Calu3 (cell line): ENCODE data around the gene RGS12. TPM values are rescaled to one million over a fixed set of nuclear protein-coding genes. Genes with fewer than 3 reads are reported as not detected.
"Not testable (repeated sequence)": the region's sequence is repeated elsewhere in the genome, so short reads cannot be mapped to it uniquely, and the experiment has no call there.

ENCODE experiments used
- BruUV-seq: library from RNA; stranded (reverse); fragments of 400-500 nt; replicated peaks from 2 replicates; lab custom pipeline; 2021; lab: Mats Ljungman, UMichigan
- CTCF ChIA-PET: fragments of 300-600 bp; sonication (Branson Sonifier 250); formaldehyde crosslinking; loops from one replicate; lab custom pipeline; 2022; ENCODE audit warnings: antibody characterized with exemption; lab: Charles Lee
- DNase-seq: peaks from one replicate; pipeline ENCODE4 v3.0.0; 2022
- H3K27ac Mint-ChIP-seq: one replicate; pipeline ENCODE4 v1.8.0; 2022; ENCODE audit warnings: mixed read lengths; ENCODE audit not compliant: unreplicated experiment
- H3K27me3 Mint-ChIP-seq: one replicate; pipeline ENCODE4 v1.8.0; 2022; ENCODE audit warnings: mixed read lengths; ENCODE audit not compliant: unreplicated experiment
- H3K36me3 Mint-ChIP-seq: one replicate; pipeline ENCODE4 v1.8.0; 2022; ENCODE audit warnings: mild to moderate bottlenecking, moderate library complexity, mixed read lengths; ENCODE audit not compliant: insufficient read depth, unreplicated experiment
- H3K4me1 Mint-ChIP-seq: one replicate; pipeline ENCODE4 v1.8.0; 2022; ENCODE audit warnings: mild to moderate bottlenecking, low read depth, mixed read lengths; ENCODE audit not compliant: unreplicated experiment
- H3K4me3 Mint-ChIP-seq: one replicate; pipeline ENCODE4 v1.8.0; 2022; ENCODE audit warnings: mild to moderate bottlenecking, low read depth, moderate library complexity, mixed read lengths; ENCODE audit not compliant: unreplicated experiment
- H3K9me3 Mint-ChIP-seq: one replicate; pipeline ENCODE4 v1.8.0; 2022; ENCODE audit warnings: low read depth, mixed read lengths; ENCODE audit not compliant: unreplicated experiment
- intact Hi-C: fragments of 100-400 bp; cut with micrococcal nuclease; formaldehyde crosslinking; loops from one replicate; pipeline ENCODE4 v1.10.0; 2022; ENCODE audit not compliant: unreplicated experiment
- total RNA-seq: library from RNA; stranded (reverse); gene quantifications from 2 replicates; pipeline ENCODE4 v1.2.3, GENCODE V29; 2022
- TF ChIP-seq, protein P1 (sequence below): fragments of 200-600 bp; IDR thresholded peaks from one replicate; pipeline ENCODE4 v1.8.0; 2022; ENCODE audit warnings: antibody characterized with exemption; ENCODE audit not compliant: unreplicated experiment

The RGS12 gene
- total RNA-seq, 1 experiment from 2014 or later, result 13.9 TPM

DNA sequence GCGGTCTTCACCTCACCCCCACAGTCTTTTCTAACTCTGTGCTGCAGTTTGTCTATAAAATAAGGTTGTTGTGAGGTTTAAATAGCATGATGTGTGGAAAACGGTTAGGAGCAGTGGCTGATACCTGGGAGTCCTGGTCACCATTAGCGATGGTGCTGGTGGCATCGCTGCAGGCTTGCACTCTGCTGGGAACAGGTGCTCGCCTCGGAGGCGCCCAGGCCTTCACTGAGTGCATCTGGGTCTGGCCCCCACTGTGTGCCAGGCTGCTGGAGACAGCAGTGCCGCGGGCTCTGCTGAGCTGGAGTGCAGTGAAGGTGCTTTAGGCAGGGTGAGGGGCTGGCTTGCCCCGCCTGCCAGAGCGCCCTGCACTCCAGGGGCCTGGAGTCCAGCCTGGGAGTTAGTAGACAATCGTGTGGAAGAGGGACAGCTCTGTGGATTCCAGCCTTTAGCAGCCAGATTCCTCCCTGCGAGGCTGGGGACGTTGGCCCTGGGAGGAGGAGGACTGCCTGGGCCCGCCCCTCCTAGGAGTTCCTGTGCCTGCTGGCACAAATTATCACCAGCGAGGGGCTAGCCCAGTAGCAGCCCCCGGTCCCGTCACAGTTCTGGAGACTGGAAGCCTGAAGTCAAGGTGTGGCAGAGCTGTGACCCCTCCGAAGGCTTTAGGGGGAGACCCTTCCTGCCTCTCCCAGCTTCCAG, 7.3 kb downstream of the RGS12 start:
- H3K4me1 Mint-ChIP-seq, result no peaks in the 10 kb centered on the region
- no peak overlapping the region for H3K27ac Mint-ChIP-seq
- no peak for DNase-seq
- H3K27me3 Mint-ChIP-seq, result no peaks in the 10 kb centered on the region
- BruUV-seq, result no TSS peak
- intact Hi-C loops, result no loop called here
- no peaks in the 10 kb centered on the region for H3K36me3 Mint-ChIP-seq
- TF ChIP-seq, protein P1, sequence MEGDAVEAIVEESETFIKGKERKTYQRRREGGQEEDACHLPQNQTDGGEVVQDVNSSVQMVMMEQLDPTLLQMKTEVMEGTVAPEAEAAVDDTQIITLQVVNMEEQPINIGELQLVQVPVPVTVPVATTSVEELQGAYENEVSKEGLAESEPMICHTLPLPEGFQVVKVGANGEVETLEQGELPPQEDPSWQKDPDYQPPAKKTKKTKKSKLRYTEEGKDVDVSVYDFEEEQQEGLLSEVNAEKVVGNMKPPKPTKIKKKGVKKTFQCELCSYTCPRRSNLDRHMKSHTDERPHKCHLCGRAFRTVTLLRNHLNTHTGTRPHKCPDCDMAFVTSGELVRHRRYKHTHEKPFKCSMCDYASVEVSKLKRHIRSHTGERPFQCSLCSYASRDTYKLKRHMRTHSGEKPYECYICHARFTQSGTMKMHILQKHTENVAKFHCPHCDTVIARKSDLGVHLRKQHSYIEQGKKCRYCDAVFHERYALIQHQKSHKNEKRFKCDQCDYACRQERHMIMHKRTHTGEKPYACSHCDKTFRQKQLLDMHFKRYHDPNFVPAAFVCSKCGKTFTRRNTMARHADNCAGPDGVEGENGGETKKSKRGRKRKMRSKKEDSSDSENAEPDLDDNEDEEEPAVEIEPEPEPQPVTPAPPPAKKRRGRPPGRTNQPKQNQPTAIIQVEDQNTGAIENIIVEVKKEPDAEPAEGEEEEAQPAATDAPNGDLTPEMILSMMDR, result no peak
- peaks cover 3% of the 10 kb centered on the region for H3K9me3 Mint-ChIP-seq
- CTCF ChIA-PET, result no interaction called here
- H3K4me3 Mint-ChIP-seq, result no peak overlapping the region

DNA sequence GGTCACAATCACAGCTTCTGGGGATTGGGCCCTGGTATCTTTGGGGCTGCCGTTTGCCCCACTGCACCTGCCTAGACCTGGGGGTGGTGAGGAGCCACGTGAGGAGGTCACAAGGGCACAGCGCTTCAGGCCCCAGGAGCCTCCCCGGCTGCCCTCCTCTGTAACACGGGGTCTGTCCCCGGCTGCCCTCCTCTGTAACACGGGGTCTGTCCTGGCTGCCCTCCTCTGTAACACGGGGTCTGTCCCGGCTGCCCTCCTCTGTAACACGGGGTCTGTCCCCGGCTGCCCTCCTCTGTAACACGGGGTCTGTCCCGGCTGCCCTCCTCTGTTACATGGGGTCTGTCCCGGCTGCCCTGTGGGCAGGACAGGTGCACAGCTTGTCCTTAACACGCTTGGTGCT, 8.1 kb downstream of the RGS12 start:
- not testable (repeated sequence) for H3K4me1 Mint-ChIP-seq

DNA sequence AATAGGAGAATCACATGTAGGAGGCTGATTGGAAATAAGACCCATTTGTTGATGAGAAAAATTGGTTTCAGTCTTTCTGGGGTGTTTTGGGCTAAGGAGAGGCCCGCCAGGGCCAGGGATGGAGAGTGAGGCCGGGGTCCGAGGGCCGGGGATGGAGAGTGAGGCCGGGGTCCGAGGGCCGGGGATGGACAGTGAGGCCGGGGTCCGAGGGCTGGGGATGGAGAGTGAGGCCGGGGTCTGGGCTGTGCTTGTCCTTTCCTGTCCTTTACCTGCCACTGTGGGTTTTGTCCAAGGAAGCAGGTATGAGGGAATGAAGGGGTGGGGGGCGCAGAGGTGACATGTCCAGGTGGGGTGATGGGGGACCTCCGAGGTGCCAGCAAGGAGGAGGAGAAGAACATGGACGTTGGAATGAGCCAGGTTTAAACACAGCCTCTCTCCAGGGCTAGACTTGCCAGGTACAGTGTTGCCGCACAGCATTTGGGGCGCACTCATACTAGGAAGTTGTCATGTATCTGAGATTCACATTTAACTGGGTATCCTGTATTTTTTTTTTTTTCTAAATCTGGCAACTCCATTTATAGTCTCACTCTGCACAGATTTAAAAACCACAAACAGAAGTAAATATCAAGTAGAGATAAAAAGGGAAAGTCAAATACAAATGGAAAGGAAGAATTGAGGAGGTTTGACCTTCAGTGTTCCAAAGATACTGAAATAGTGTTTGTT, 8.8 kb downstream of the RGS12 start:
- no peaks in the 10 kb centered on the region for H3K27me3 Mint-ChIP-seq
- CTCF ChIA-PET, result no interaction called here
- no peak overlapping the region for H3K4me3 Mint-ChIP-seq
- intact Hi-C loops, result no loop called here
- BruUV-seq, result no TSS peak
- no peaks in the 10 kb centered on the region for H3K36me3 Mint-ChIP-seq
- peaks cover 3% of the 10 kb centered on the region for H3K9me3 Mint-ChIP-seq
- TF ChIP-seq, protein P1, result no peak
- DNase-seq, result no peak
- H3K27ac Mint-ChIP-seq, result no peak overlapping the region
- no peaks in the 10 kb centered on the region for H3K4me1 Mint-ChIP-seq

More for the DNA sequence above, 8.1 kb downstream of the RGS12 start:
- DNase-seq, H3K4me3 Mint-ChIP-seq, H3K9me3 Mint-ChIP-seq, intact Hi-C loops, BruUV-seq, H3K27ac Mint-ChIP-seq, H3K27me3 Mint-ChIP-seq, CTCF ChIA-PET, H3K36me3 Mint-ChIP-seq: not testable (repeated sequence)

DNA sequence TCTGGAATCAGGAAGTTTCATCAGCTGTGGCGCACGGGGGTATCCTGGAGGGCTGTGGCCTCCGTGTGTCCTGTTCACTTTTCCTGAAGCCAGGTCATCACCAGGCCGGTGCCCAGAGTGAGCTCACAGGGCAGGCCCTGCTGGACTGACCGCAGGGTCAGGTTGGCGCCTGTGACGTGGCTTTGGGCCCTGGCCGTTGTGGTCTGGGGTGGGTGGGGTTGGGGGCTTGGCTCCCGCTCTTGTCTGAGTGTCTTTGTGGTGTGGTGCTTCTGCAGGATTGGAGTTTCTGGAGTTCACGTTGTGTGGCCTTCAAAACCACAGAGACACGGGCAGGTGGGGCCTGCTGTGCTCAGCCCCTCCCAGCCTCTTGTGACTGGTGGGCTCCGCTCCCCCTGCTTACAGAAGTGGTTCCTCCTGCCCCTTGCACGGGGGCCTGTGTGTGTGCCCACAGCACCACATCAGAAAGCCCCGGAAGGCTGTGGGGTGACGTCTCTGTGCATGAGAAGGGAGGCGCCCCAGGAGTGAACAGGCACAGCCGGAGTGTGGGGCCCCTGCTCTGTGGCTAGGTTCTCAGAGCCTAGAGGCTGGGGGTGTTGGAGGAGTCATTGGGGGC, 9.5 kb downstream of the RGS12 start:
- Mint-ChIP-seq H3K4me1 (no peaks in the 10 kb centered on the region), H3K4me3 (no peak overlapping the region), H3K36me3 (no peaks in the 10 kb centered on the region), H3K27ac (no peak overlapping the region), H3K9me3 (peaks cover 3% of the 10 kb centered on the region), H3K27me3 (no peaks in the 10 kb centered on the region)
- intact Hi-C loops, result no loop called here
- CTCF ChIA-PET, result interaction anchor here (0.7 kb wide), 1 partner anchor 30 kb away, joined by 3 read pairs; no protein-coding TSS in a partner anchor
- TF ChIP-seq, protein P1, result no peak
- no TSS peak for BruUV-seq
- DNase-seq, result no peak
